ENCODE measurements around the gene ZNF655.

Gene ZNF655

DNA sequence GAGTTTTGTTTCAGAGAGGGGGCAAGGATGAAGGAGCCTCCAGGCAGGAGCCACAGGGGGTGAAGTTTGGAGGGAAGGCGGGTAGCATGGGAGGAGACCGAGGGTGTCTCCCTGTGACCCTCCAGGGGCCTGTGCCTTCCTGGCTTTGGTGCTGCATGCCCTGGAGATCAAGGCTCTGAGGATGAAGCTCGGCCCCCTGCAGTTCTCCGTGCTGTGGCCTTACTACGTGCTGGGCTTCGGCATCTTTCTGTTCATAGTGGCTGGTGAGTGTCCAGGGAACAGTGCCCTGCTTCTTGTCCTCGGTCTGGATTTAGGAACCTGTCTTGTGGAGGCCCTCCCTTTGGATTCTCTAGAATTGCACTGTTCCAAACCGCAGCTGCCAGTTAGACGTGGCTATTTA lies 49.1 kb downstream of the ZNF655 start:
- DNase-seq = no peak

DNA sequence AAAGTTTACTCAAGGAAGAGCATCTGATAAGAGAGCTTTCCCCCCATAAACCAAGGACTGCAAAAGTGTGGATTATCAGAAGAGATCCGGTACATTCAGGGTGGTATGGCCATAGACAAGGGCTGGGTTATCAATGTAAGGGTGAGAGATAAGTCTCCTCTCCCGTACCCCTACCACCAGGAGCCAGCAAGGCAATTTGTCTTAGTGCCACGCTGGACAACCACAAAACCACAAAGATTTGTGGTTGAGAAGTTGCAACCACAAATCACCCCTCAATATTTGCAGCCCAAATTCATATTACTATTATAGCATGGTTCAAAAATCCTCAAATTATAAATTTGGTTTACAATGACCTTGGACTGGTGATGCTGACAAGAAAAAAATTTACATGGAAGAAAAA lies 56.1 kb downstream of the ZNF655 start:
- DNase-seq = no peak

- no peak for DNase-seq
Observed at GRCh38 chr7:99615989-99616358, 57.5 kb downstream of the ZNF655 start.

DNA sequence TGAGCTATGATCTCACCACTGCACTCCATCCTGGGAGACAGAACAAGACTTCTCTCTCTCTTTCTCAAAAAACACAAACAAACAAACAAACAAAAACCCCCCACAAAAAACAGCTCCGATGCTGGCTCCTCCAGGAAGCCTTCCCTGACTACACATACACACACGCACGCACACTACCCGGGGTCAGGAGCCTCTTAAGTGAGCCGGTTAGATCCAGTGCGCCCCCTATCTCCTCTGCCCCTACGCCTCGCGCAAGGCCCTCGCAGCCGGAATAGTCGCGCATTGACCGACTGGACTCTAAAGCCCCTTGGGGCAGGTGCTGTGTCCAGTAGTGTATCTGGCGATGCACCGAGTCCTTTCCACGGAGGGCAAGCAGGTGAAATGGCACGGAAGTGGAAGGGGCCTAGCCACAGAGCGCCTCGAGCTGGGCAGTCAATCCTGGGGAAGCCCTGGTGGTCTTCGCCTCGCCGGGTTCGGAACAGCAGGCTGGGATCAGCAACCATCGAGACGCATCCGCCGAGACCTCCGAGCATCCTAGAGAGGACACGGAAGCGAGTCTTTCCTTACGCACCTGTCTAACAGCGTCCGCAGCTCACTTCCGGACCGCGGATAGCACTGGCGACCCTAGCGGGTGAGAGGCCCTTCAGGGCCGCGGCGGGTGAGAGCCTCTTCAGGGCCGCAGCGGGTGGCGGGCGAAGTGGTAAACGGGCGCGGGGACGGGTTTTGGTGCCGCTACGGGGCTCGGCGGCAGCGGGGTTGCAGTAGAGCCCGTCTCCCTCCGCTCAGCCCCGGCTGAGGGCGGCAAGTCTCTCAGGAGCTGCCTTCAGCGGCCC lies 58.1 kb downstream of the ZNF655 start, which contains the start of gene ZSCAN25:
Gene ZSCAN25, plus strand, starts transcription at position 588 of the 833 bp plus-strand sequence. CDS start 2,661 bp downstream, outside the sequence.
- DNase-seq = peak; percentile 93

DNA sequence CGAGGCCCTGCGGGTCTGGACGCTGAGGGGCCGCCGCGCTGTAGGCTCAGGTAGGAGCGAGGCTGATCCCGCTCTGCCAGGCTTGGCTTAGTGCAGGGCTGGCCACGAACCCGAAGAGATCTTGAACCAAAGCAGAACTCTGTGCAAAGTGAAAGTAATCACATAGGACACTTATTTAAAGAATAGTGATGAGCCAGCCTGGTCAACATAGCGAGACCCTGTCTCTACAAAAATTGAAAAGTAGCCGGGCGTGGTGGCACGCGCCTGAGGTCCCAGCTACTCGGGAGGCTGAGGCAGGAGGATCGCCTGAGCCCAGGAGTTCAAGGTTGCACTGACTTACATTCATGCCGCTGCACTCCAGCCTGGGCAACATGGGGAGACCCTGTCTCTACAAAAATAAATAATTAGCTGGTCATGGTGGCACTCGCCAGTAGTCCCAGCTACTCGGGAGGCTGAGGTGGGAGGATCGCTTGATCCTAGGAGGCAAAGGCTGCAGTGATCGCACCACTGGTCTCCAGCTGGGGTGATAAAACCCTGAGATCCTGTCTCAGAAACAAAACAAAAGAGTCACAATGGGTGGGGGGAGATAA lies 58.8 kb downstream of the ZNF655 start:
- no peak for DNase-seq

DNA sequence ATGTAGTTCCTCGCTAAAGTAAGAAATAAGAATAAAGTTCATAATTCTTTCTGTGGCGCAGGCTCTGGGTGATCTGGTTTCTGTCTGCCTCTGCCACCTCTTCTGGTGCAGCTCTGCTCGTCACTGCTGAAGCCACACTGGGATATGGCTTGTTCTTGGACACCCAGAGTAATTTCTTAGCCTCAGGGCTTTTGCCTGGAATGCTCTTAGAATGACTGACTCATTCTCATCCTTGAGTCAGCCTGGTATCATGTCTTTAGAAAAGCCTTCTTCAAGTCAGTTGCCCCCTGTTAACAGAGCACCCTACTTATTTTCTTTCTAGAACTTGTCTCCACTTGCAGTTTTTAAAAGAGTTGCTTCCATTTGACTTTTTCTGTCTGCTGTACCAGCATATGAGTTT lies 60.3 kb downstream of the ZNF655 start:
- DNase-seq = no peak

DNA sequence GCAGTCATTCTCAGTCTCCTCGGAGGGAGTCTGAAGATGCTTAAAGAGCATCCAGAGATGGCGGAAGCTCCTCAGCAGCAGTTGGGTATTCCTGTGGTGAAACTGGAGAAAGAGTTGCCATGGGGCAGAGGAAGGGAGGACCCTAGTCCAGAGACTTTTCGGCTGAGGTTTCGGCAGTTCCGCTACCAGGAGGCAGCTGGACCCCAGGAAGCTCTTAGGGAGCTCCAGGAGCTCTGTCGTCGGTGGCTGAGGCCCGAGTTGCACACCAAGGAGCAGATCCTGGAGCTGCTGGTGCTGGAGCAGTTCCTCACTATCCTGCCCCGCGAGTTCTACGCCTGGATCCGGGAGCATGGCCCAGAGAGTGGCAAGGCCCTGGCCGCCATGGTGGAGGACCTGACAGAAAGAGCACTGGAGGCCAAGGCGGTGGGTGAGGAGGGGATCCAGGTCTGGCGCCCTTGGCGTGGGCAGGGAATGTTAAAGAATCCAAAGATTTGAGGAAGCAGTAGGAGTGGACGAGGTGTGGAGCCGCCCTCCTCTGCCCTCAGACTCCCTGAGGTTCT lies 61.2 kb downstream of the ZNF655 start:
- no peak for DNase-seq

DNA sequence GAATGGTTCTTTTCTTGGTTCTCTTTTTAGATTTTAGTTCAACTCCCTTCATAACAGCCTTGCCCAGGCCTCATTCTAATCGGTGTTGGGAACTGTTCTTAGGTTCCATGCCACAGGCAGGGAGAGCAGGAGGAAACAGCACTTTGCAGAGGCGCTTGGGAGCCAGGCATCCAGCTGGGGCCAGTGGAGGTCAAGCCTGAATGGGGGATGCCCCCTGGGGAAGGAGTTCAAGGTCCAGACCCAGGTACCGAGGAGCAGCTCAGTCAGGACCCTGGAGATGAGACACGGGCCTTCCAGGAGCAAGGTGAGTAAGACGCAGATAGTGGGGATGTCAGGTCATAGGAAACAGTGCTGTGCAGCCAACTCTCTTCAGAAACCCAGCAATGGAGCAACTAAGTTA lies 62.8 kb downstream of the ZNF655 start:
- no peak for DNase-seq

DNA sequence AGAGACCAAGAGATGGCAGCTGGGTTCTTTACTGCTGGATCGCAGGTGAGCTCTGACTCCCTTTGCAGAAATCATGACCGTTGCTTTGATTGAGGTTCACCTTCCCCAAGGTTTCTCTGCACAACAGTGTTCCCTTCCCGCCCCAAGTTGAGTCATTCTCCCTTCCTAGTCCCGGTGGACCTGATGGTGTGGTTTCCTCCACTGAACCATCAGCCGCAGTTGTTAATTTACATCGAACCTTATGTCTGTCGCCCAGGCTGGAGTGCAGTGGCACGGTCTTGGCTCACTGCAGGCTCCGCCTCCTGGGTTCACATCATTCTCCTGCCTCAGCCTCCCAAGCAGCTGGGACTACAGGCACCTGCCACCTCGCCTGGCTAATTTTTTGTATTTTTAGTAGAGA lies 64.2 kb downstream of the ZNF655 start:
- no peak for DNase-seq

DNA sequence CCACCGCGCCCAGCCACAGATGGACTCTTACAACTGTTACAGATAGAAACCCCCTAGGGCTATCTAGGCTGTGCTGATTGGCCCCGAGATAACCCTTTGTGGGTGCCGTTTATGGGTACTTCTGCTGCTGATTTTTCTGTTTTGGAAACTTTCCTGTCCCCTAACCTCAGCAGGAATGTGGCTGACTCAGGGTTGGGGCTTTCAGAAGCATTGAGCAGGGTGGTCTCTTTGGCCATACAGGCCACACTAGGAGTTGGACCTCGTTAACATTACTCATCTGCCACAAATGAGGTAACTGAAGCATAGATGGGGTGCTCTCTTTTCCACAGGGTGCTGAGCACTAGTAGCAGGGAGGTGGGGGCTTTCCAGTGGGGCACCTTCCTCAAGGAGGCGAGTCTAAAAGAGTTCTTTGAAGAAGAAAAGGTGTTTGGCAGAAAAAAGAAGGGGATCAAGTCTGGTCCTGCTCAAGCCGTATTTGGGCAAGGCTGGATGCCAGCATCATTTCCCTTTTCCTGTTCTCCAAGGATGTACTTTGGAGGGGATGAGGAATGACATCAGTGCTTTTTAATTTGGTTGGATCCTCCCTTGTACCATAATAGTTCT lies 64.8 kb downstream of the ZNF655 start:
- DNase-seq = no peak

DNA sequence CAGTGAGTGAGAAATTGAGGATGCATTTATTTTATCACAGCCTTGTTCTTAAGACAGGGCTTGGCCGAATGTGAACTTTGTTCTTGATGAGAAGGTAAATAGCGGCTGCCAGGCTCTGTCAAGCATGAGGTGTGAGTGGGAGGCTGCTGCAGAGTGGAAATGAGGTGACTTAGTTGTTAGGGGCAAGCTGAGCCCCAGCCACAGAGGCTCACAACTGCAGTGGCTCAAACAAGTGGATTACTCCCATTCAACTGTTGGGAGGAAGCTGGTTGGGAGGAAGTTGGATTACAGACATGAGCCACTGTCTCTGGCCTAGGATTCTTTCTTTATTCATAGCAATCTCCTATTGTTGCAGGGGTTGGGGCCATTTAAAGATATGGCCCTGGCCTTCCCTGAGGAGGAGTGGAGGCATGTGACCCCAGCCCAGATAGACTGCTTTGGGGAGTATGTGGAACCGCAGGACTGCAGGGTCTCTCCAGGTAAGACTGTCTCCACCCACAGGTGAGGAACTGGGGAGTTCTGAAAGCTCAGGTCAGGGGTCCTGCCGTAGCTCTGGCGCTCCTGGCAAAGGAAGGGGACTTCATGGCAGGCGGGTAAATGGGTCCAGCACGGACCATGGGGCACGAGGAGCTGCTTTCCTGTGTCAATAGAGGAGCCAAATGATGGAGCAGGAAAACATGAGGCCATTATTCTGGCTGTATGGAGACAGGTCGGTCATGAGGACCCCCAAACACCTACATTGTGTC lies 65.4 kb downstream of the ZNF655 start:
- DNase-seq = no peak

- DNase-seq = no peak
Observed at GRCh38 chr7:99624484-99624883, 66.0 kb downstream of the ZNF655 start.

GRCh38 chr7:99625321-99625720 lies 66.9 kb downstream of the ZNF655 start:
- DNase-seq = no peak

GRCh38 chr7:99625961-99626360 lies 67.5 kb downstream of the ZNF655 start:
- DNase-seq = no peak
